BLaER1 (cell line): ENCODE data around the gene GZF1.
A peak's percentile ranks its signal among the peaks of the same experiment; 100 is the strongest.

Experiments
- H3K27ac ChIP-seq: shearing (Covaris generic); formaldehyde crosslinking; 2 replicates; pipeline ENCODE4 v1.8.1; 2022
- H3K27me3 ChIP-seq: shearing (Covaris generic); formaldehyde crosslinking; 2 replicates; pipeline ENCODE4 v1.8.1; 2022
- H3K36me3 ChIP-seq: shearing (Covaris generic); formaldehyde crosslinking; 2 replicates; pipeline ENCODE4 v1.8.1; 2022
- H3K4me1 ChIP-seq: shearing (Covaris generic); formaldehyde crosslinking; 2 replicates; pipeline ENCODE4 v1.8.1; 2022
- H3K4me2 ChIP-seq: shearing (Covaris generic); formaldehyde crosslinking; 2 replicates; pipeline ENCODE4 v1.8.1; 2022
- H3K4me3 ChIP-seq: shearing (Covaris generic); formaldehyde crosslinking; 2 replicates; pipeline ENCODE4 v1.8.1; 2022
- H3K9ac ChIP-seq: shearing (Covaris generic); formaldehyde crosslinking; 2 replicates; pipeline ENCODE4 v1.8.1; 2022
- H3K9me3 ChIP-seq: shearing (Covaris generic); formaldehyde crosslinking; 2 replicates; pipeline ENCODE4 v1.8.1; 2022
- H4K20me1 ChIP-seq: shearing (Covaris generic); formaldehyde crosslinking; 2 replicates; pipeline ENCODE4 v1.8.1; 2022
- Cebpa-rat ChIP-seq: shearing (Covaris generic); IDR thresholded peaks from 2 replicates; pipeline ENCODE4 v1.8.1; 2022

The GZF1 gene

GRCh38 chr20:23414526-23415188, 52.7 kb downstream of the GZF1 start:
- Histone ChIP-seq H3K4me2 (no peak overlapping the region), H3K27me3 (no peaks in the 10 kb centered on the region), H3K4me1 (peaks cover 22% of the 10 kb centered on the region), H3K36me3 (0 out of 2 replicates have a peak, but pooled peaks cover 5% of the 10 kb centered on the region), H4K20me1 (peaks cover 95% of the 10 kb centered on the region), H3K9ac (no peak overlapping the region), H3K4me3 (no peak overlapping the region), H3K27ac (no peak overlapping the region), H3K9me3 (no peaks in the 10 kb centered on the region)
- TF ChIP-seq Cebpa-rat: no peak

GRCh38 chr20:23415555-23415954, 53.6 kb downstream of the GZF1 start:
- H3K27ac ChIP-seq: no peak overlapping the region
- no peak overlapping the region for H3K9ac ChIP-seq
- peaks cover 93% of the 10 kb centered on the region for H4K20me1 ChIP-seq
- no peak overlapping the region for H3K4me2 ChIP-seq
- H3K9me3 ChIP-seq: no peaks in the 10 kb centered on the region
- H3K4me1 ChIP-seq: peaks cover 27% of the 10 kb centered on the region
- no peaks in the 10 kb centered on the region for H3K27me3 ChIP-seq
- no peak overlapping the region for H3K4me3 ChIP-seq
- TF ChIP-seq Cebpa-rat: no peak
- 0 out of 2 replicates have a peak, but pooled peaks cover 5% of the 10 kb centered on the region for H3K36me3 ChIP-seq

DNA sequence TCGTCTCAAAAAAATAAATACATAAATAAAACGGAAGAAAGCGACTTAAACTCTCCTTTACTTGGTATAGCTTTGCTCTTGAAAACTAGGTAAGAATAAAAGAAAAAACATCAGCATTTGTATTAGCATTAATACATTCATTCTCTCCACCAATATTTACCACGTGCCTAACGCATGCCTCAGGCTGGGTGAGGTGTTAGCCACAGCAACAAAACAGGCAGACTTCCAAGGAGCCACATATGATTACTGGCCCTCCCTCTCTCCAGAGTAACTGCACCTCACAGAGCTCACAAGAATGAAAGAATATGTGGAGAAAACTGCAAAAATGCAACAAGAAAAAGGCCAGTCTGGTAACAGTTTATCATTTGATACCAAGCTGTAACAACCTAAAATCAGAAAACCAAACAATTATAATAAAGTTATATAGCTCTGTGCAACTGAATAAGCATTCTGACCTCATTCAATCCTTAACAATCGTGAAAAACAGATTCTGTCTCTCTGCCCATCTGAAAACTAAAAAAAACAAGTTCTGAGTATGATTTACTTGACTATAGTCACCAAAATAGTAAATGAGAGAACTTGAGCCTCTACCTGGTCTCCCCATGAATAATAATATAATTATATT, 54.1 kb downstream of the GZF1 start:
- H4K20me1 ChIP-seq: peaks cover 88% of the 10 kb centered on the region
- H3K4me3 ChIP-seq: no peak overlapping the region
- H3K4me1 ChIP-seq: peaks cover 27% of the 10 kb centered on the region
- H3K4me2 ChIP-seq: no peak overlapping the region
- no peak overlapping the region for H3K27ac ChIP-seq
- H3K36me3 ChIP-seq: 0 out of 2 replicates have a peak, but pooled peaks cover 5% of the 10 kb centered on the region
- H3K27me3 ChIP-seq: no peaks in the 10 kb centered on the region
- no peak for TF ChIP-seq Cebpa-rat
- no peaks in the 10 kb centered on the region for H3K9me3 ChIP-seq
- no peak overlapping the region for H3K9ac ChIP-seq

DNA sequence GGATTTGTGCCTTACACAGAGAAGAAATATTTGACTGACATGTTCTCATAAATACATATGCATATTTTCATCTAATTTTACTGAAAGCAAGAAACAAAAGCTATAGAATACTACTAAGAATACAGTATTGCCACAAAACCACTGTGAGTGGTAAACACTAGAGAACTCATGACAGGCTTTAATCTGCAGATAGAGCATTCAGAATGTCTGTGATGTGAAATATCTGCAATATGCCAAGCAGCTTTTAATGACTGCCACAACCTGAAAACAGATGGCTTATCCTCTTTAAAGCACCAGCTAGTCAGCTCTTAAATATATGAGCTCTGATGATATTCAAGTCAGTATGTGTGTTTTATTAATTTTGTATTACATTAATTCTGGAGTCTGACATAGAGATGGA, 55.9 kb downstream of the GZF1 start:
- no peaks in the 10 kb centered on the region for H3K9me3 ChIP-seq
- H4K20me1 ChIP-seq: peaks cover 70% of the 10 kb centered on the region
- H3K27ac ChIP-seq: no peak overlapping the region
- no peak overlapping the region for H3K4me2 ChIP-seq
- H3K36me3 ChIP-seq: 0 out of 2 replicates have a peak, but pooled peaks cover 5% of the 10 kb centered on the region
- no peak overlapping the region for H3K9ac ChIP-seq
- TF ChIP-seq Cebpa-rat: no peak
- H3K27me3 ChIP-seq: no peaks in the 10 kb centered on the region
- peaks cover 33% of the 10 kb centered on the region for H3K4me1 ChIP-seq
- H3K4me3 ChIP-seq: no peak overlapping the region

DNA sequence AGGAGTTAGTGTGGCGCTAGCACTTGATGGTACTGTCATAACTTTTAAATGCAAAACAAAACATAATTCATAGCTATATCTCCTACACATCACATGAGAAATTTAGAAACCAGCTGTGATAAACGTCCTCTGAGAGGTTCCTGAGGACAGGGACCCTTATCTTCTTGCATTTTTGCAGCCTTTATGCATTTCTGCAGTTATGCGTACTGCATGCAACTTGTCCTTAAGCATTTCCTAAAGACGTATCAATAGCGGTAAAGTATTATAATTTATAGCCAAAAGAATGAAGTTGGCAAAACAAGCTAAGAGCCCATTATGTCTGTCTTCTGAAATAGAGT, 57.6 kb downstream of the GZF1 start:
- H3K36me3 ChIP-seq: 0 out of 2 replicates have a peak, but pooled peaks cover 5% of the 10 kb centered on the region
- peaks cover 52% of the 10 kb centered on the region for H4K20me1 ChIP-seq
- peak overlapping the region; percentile 93 for H3K4me2 ChIP-seq
- no peaks in the 10 kb centered on the region for H3K9me3 ChIP-seq
- H3K9ac ChIP-seq: peak overlapping the region; percentile 94
- no peaks in the 10 kb centered on the region for H3K27me3 ChIP-seq
- TF ChIP-seq Cebpa-rat: no peak
- H3K4me3 ChIP-seq: peak overlapping the region; percentile 98
- H3K27ac ChIP-seq: peak overlapping the region; percentile 93; the same call in 1 of the 2 replicates
- peaks cover 36% of the 10 kb centered on the region for H3K4me1 ChIP-seq

GRCh38 chr20:23419995-23420901, 58.3 kb downstream of the GZF1 start:
- Histone ChIP-seq H3K27me3 (no peaks in the 10 kb centered on the region), H3K36me3 (0 out of 2 replicates have a peak, but pooled peaks cover 5% of the 10 kb centered on the region), H3K9me3 (no peaks in the 10 kb centered on the region), H3K4me3 (peak overlapping the region; percentile 98), H3K4me2 (peak overlapping the region; percentile 93), H3K4me1 (peaks cover 43% of the 10 kb centered on the region), H4K20me1 (peaks cover 50% of the 10 kb centered on the region), H3K9ac (peak overlapping the region; percentile 94), H3K27ac (peak overlapping the region; percentile 93)
- no peak for TF ChIP-seq Cebpa-rat

DNA sequence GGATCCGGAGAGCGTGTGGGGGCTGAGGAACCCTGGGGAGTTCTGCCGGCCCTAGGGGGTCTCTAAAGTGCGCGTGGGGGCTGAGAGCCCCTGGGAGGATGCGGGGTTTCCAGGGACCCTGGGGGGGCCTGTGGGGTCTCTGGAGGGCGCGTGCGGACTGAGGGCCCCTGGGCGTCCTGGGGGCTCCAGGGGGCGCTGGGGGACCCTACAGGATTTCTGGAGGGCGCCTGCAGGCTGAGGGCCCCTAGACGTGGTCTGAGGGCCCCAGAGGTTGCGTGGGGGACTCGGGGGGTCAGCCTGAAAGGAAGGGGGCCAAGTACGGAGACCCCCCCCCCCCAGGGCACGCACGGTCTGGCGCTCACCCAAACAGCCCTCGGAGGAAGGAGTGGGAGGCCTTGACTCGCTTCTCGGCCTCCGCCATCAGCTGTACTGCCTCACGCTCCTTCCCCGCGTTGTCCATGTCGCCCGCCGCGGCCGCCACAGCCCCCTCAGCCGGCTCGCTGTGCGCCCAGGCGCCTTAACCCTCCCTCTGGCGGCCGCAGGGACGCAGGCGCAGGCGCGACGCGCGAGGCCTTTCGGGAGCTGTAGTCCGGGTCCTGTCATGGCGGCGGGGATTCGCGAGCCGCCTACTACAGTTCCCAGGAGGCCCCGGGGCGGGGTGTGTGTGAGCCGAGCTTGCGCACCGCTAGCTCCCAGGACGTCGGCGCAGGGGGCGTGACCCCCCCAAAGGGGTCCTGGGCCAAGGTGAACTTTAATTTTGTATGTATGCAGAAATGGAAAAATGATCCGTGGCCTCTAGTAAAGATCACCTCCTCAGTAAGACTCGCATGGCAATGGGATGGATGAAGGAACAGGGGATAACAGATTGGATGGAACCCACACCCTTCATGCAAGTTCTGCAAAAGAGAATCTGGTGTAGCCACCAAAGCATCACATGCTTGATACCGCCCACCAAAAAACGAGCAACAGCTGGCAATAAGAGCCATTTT, 59.3 kb downstream of the GZF1 start, which contains the start of gene NAPB:
TSS of gene NAPB (minus strand) at position 546 of the 989 bp plus-strand sequence. CDS start at position 460, 86 bp downstream.
- H3K27me3 ChIP-seq: no peaks in the 10 kb centered on the region
- H3K4me3 ChIP-seq: peak within 1 kb of the TSS; percentile 98
- H3K36me3 ChIP-seq: no peaks in the 10 kb centered on the region
- TF ChIP-seq Cebpa-rat: no peak
- H3K9ac ChIP-seq: peak within 1 kb of the TSS; percentile 94
- peaks cover 40% of the 10 kb centered on the region for H4K20me1 ChIP-seq
- H3K4me1 ChIP-seq: peaks cover 46% of the 10 kb centered on the region
- H3K4me2 ChIP-seq: peak within 1 kb of the TSS; percentile 93
- H3K9me3 ChIP-seq: no peaks in the 10 kb centered on the region
- H3K27ac ChIP-seq: peak within 1 kb of the TSS; percentile 93
